GM12878 (cell line): ENCODE data around the gene PLA2G5. TPM values are rescaled to one million over a fixed set of nuclear protein-coding genes. Genes with fewer than 3 reads are reported as not detected.

Experiments
- ASH2L ChIP-seq: fragments of 300-600, 200-600 bp; sonication (generic); IDR thresholded peaks from 2 replicates; pipeline ENCODE4 v1.6.1; 2017; ENCODE audit warnings: low read depth, mild to moderate bottlenecking, borderline replicate concordance
- CHD4 ChIP-seq: fragments of 200-600 bp; sonication (generic); IDR thresholded peaks from 2 replicates; pipeline ENCODE4 v1.6.1; 2016; ENCODE audit warnings: mild to moderate bottlenecking
- EP300 ChIP-seq, 2 experiments: fragments of 150-350 bp in 1 of 2; IDR thresholded peaks; 2 replicates each; pipeline ENCODE4 v1.6.1; 2011 to 2012; ENCODE audit warnings: low read depth in 2 of 2, low read length in 2 of 2, borderline replicate concordance in 1 of 2, improper control_type of control experiment in 1 of 2, inconsistent platforms in 1 of 2; ENCODE audit not compliant: control insufficient read depth in 1 of 2
- GABPA ChIP-seq: IDR thresholded peaks from 2 replicates; pipeline ENCODE4 v1.6.1; 2014; ENCODE audit warnings: antibody characterized with exemption, low read depth, mild to moderate bottlenecking, inconsistent platforms
- GATAD2B ChIP-seq: fragments of 450-650 bp; conservative IDR thresholded peaks from 2 replicates; pipeline ENCODE4 v1.6.1; 2017; ENCODE audit warnings: low read depth, mild to moderate bottlenecking, moderate library complexity
- IRF4 ChIP-seq: IDR thresholded peaks from 2 replicates; pipeline ENCODE4 v1.6.1; 2011; ENCODE audit warnings: low read depth, low read length
- KDM1A ChIP-seq: fragments of 200-600 bp; sonication (generic); IDR thresholded peaks from 2 replicates; pipeline ENCODE4 v1.6.1; 2016; ENCODE audit warnings: borderline replicate concordance
- LARP7 ChIP-seq: fragments of 450-650 bp; IDR thresholded peaks from 2 replicates; pipeline ENCODE4 v1.6.1; 2017; ENCODE audit warnings: mild to moderate bottlenecking
- MEF2B ChIP-seq: fragments of 450-650 bp; IDR thresholded peaks from 2 replicates; pipeline ENCODE4 v1.6.1; 2018; ENCODE audit warnings: mild to moderate bottlenecking, moderate library complexity; ENCODE audit not compliant: partially characterized antibody, poor library complexity, severe bottlenecking
- MTA2 ChIP-seq: fragments of 450-650 bp; IDR thresholded peaks from 2 replicates; pipeline ENCODE4 v1.6.1; 2016; ENCODE audit warnings: low read depth, mild to moderate bottlenecking, moderate library complexity
- NR2C1 ChIP-seq: fragments of 450-650 bp; IDR thresholded peaks from 2 replicates; pipeline ENCODE4 v1.6.1; 2017; ENCODE audit warnings: antibody characterized with exemption, mild to moderate bottlenecking, moderate library complexity
- NR2C2 ChIP-seq: IDR thresholded peaks from 2 replicates; pipeline ENCODE4 v1.6.1; 2011; ENCODE audit warnings: borderline replicate concordance, low read depth; ENCODE audit not compliant: control insufficient read depth, insufficient read length
- NR2F1 ChIP-seq: fragments of 450-650 bp; conservative IDR thresholded peaks from 2 replicates; pipeline ENCODE4 v1.6.1; 2017; ENCODE audit warnings: mild to moderate bottlenecking
- NRF1 ChIP-seq: conservative IDR thresholded peaks from 2 replicates; pipeline ENCODE4 v1.6.1; 2011; ENCODE audit warnings: mild to moderate bottlenecking, low read depth, low read length, improper control_type of control experiment
- POLR2AphosphoS2 ChIP-seq: IDR thresholded peaks from 2 replicates; pipeline ENCODE4 v1.6.1; 2011; ENCODE audit warnings: low read depth, mild to moderate bottlenecking, low read length, improper control_type of control experiment, moderate library complexity
- RUNX3 ChIP-seq: IDR thresholded peaks from 2 replicates; pipeline ENCODE4 v1.6.1; 2012; ENCODE audit warnings: low read length, inconsistent platforms
- SREBF2 ChIP-seq: IDR thresholded peaks from 2 replicates; pipeline ENCODE4 v1.6.1; 2012; ENCODE audit warnings: mild to moderate bottlenecking, low read length
- SRF ChIP-seq, 2 experiments: IDR thresholded peaks; 2 replicates each; pipeline ENCODE4 v1.6.1; 2011; ENCODE audit warnings: low read depth in 2 of 2, low read length in 2 of 2, mild to moderate bottlenecking in 1 of 2, moderate library complexity in 1 of 2
- TARDBP ChIP-seq: IDR thresholded peaks from 2 replicates; pipeline ENCODE4 v1.6.1; 2016; ENCODE audit warnings: borderline replicate concordance
- TCF7 ChIP-seq: IDR thresholded peaks from 2 replicates; pipeline ENCODE4 v1.6.1; 2014; ENCODE audit warnings: antibody characterized with exemption, borderline replicate concordance
- polyA plus RNA-seq, 11 experiments: library from polyadenylated mRNA; depleted of rRNA in 4 of 11; unstranded in 6 of 11; stranded (reverse) in 5 of 11; fragments of >200 nt; fragmentation: Nextera tagmentation in 4 of 11; fragmentation: Illumina TruSeq in 1 of 11; extraction: Ambion mirVana in 4 of 11; extraction: Trizol in 1 of 11; gene quantifications; 1 replicate in 1 of 11; 2 replicates in 10 of 11; pipeline versions ENCODE4 v1.2.1 to v1.2.3, GENCODE V29; 2011 to 2016; ENCODE audit warnings: inconsistent platforms in 2 of 11, missing spikeins in 2 of 11, low read depth in 1 of 11
- total RNA-seq, 4 experiments: library from RNA; depleted of rRNA in 3 of 4; stranded (reverse); fragments of >200 nt in 3 of 4; fragmentation: Illumina TruSeq in 1 of 4; extraction: Trizol in 1 of 4; gene quantifications; 2 replicates each; pipeline versions ENCODE4 v1.2.1 to v1.2.3, GENCODE V29; 2013 to 2021
- TF ChIP-seq, protein P1 (sequence below): fragments of 450-650 bp; formaldehyde crosslinking; IDR thresholded peaks from 2 replicates; pipeline ENCODE4 v1.4.0; 2022; ENCODE audit warnings: mild to moderate bottlenecking, moderate library complexity
- TF ChIP-seq, protein P2 (sequence below): fragments of 450-650 bp; conservative IDR thresholded peaks from 2 replicates; pipeline ENCODE4 v1.6.1; 2017; ENCODE audit warnings: mild to moderate bottlenecking, moderate library complexity
- TF ChIP-seq, protein P3 (sequence below): fragments of 450-650 bp; IDR thresholded peaks from 2 replicates; pipeline ENCODE4 v1.6.1; 2017; ENCODE audit warnings: low read depth, mild to moderate bottlenecking, moderate library complexity
- TF ChIP-seq, protein P4 (sequence below): fragments of 450-650 bp; IDR thresholded peaks from 2 replicates; pipeline ENCODE4 v1.6.1; 2017; ENCODE audit warnings: borderline replicate concordance

The PLA2G5 gene
- total and polyA plus RNA-seq, 10 of the 15 experiments (the other 5 are each of a cell fraction or from before 2014, with no cell fraction given), result 0.10 to 0.19 (median 0.17) TPM; not detected in 7

DNA sequence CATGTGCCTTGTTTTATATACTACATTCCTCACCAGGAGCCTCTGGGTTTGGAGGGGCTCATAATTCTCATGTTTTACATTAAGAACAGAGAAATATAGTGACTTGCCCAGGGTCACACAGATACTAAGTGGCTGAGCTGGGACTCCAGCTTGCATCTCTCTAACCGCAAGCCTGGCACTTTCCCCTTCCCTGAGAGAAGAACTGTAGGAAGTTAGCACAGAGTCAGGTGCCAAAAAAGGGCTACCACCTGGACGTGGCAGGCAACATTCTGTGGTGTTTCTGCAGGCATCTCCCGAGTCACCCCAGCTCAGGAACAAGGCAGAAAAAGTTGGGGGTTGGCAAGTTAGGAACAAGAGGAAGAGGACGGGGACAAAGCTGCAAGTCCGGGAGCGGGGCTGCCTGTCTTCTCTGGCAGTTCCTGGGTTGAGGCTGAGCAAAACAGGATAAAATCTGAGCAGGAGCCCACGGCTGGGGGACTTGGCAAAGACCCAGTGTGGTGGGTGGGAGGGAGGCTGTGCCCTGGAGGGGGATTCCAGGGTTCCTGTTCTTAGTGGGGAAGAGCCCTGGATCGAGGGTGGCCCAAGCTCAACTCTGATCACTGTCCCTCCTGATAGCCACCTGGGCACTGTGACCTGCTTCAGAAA lies 9.8 kb downstream of the PLA2G5 start (continued):
- TF ChIP-seq, protein P1, sequence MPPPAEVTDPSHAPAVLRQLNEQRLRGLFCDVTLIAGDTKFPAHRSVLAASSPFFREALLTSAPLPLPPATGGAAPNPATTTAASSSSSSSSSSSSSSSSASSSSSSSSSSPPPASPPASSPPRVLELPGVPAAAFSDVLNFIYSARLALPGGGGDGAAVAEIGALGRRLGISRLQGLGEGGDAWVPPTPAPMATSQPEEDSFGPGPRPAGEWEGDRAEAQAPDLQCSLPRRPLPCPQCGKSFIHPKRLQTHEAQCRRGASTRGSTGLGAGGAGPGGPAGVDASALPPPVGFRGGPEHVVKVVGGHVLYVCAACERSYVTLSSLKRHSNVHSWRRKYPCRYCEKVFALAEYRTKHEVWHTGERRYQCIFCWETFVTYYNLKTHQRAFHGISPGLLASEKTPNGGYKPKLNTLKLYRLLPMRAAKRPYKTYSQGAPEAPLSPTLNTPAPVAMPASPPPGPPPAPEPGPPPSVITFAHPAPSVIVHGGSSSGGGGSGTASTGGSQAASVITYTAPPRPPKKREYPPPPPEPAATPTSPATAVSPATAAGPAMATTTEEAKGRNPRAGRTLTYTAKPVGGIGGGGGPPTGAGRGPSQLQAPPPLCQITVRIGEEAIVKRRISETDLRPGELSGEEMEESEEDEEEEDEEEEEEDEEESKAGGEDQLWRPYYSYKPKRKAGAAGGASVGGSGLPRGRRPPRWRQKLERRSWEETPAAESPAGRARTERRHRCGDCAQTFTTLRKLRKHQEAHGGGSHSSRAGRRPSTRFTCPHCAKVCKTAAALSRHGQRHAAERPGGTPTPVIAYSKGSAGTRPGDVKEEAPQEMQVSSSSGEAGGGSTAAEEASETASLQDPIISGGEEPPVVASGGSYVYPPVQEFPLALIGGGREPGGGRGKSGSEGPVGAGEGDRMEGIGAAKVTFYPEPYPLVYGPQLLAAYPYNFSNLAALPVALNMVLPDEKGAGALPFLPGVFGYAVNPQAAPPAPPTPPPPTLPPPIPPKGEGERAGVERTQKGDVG (CRISPR knock-in tag), result no peak
- TF ChIP-seq ASH2L, result no peak
- TF ChIP-seq SREBF2, result no peak
- no peak for TF ChIP-seq NR2C1
- no peak for TF ChIP-seq CHD4
- TF ChIP-seq SRF (IDR thresholded peaks at IDR 0.05; ENCODE audit: low read depth in 2 of 2, low read length in 2 of 2), result no peak
- TF ChIP-seq, protein P2, sequence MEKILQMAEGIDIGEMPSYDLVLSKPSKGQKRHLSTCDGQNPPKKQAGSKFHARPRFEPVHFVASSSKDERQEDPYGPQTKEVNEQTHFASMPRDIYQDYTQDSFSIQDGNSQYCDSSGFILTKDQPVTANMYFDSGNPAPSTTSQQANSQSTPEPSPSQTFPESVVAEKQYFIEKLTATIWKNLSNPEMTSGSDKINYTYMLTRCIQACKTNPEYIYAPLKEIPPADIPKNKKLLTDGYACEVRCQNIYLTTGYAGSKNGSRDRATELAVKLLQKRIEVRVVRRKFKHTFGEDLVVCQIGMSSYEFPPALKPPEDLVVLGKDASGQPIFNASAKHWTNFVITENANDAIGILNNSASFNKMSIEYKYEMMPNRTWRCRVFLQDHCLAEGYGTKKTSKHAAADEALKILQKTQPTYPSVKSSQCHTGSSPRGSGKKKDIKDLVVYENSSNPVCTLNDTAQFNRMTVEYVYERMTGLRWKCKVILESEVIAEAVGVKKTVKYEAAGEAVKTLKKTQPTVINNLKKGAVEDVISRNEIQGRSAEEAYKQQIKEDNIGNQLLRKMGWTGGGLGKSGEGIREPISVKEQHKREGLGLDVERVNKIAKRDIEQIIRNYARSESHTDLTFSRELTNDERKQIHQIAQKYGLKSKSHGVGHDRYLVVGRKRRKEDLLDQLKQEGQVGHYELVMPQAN, result no peak
- peak; percentile 40; the same call in 1 of the 2 replicates for TF ChIP-seq NR2F1
- no peak for TF ChIP-seq NRF1
- TF ChIP-seq LARP7, result no peak
- no peak for TF ChIP-seq MEF2B
- TF ChIP-seq KDM1A, result no peak
- no peak for TF ChIP-seq TARDBP
- no peak for TF ChIP-seq EP300 (IDR thresholded peaks at IDR 0.05; ENCODE audit: borderline replicate concordance in 1 of 2, control insufficient read depth in 1 of 2, low read depth in 2 of 2, low read length in 2 of 2)
- no peak for TF ChIP-seq IRF4
- no peak for TF ChIP-seq NR2C2
- peak; percentile 16; the same call in 1 of the 2 replicates for TF ChIP-seq RUNX3
- TF ChIP-seq GATAD2B, result no peak
- TF ChIP-seq MTA2, result no peak
- TF ChIP-seq, protein P3, sequence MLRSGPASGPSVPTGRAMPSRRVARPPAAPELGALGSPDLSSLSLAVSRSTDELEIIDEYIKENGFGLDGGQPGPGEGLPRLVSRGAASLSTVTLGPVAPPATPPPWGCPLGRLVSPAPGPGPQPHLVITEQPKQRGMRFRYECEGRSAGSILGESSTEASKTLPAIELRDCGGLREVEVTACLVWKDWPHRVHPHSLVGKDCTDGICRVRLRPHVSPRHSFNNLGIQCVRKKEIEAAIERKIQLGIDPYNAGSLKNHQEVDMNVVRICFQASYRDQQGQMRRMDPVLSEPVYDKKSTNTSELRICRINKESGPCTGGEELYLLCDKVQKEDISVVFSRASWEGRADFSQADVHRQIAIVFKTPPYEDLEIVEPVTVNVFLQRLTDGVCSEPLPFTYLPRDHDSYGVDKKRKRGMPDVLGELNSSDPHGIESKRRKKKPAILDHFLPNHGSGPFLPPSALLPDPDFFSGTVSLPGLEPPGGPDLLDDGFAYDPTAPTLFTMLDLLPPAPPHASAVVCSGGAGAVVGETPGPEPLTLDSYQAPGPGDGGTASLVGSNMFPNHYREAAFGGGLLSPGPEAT, result 0 out of 2 replicates have a peak, but pooled peaks have one; percentile 15
- TF ChIP-seq, protein P4, sequence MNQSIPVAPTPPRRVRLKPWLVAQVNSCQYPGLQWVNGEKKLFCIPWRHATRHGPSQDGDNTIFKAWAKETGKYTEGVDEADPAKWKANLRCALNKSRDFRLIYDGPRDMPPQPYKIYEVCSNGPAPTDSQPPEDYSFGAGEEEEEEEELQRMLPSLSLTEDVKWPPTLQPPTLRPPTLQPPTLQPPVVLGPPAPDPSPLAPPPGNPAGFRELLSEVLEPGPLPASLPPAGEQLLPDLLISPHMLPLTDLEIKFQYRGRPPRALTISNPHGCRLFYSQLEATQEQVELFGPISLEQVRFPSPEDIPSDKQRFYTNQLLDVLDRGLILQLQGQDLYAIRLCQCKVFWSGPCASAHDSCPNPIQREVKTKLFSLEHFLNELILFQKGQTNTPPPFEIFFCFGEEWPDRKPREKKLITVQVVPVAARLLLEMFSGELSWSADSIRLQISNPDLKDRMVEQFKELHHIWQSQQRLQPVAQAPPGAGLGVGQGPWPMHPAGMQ, result no peak
- no peak for TF ChIP-seq GABPA
- TF ChIP-seq TCF7, result no peak
- TF ChIP-seq POLR2AphosphoS2, result no peak
